Suprapubic skin (tissue), 4 donors: Measurements from ENCODE around the gene SOX12. TPM values are rescaled to one million over a fixed set of nuclear protein-coding genes. Genes with fewer than 3 reads are reported as not detected.

Source experiments
- DNase-seq, 2 donors: peaks; one replicate each; pipeline ENCODE4 v3.0.0-alpha.2; 2019; ENCODE audit warnings: low spot score in 2 of 2
- H3K27ac ChIP-seq: fragments of 200-600 bp; sonication (generic); one replicate; pipeline ENCODE4 v1.5.1; 2019
- H3K27me3 ChIP-seq: fragments of 200-600 bp; sonication (generic); one replicate; pipeline ENCODE4 v1.5.1; 2019
- H3K36me3 ChIP-seq: fragments of 200-600 bp; sonication (generic); one replicate; pipeline ENCODE4 v1.5.1; 2019
- H3K4me1 ChIP-seq: fragments of 200-600 bp; sonication (generic); one replicate; pipeline ENCODE4 v1.5.1; 2019
- H3K4me3 ChIP-seq: fragments of 200-600 bp; sonication (generic); one replicate; pipeline ENCODE4 v1.5.1; 2019; ENCODE audit warnings: mild to moderate bottlenecking
- H3K9me3 ChIP-seq: fragments of 200-600 bp; sonication (generic); one replicate; pipeline ENCODE4 v1.5.1; 2019
- CTCF ChIP-seq, 2 donors: fragments of 200-600 bp in 1 of 2; fragments of 450-650 bp in 1 of 2; sonication (generic) in 1 of 2; IDR thresholded peaks; one replicate each; pipeline ENCODE4 v1.5.1; 2016 to 2019; ENCODE audit warnings: antibody characterized with exemption in 2 of 2, mild to moderate bottlenecking in 1 of 2, moderate library complexity in 1 of 2
- EP300 ChIP-seq: sonication (generic); formaldehyde crosslinking; IDR thresholded peaks from one replicate; pipeline ENCODE4 v1.6.1; 2017; ENCODE audit warnings: antibody characterized with exemption
- POLR2A ChIP-seq, 2 donors: fragments of 450-650 bp; IDR thresholded peaks; one replicate each; pipeline ENCODE4 v1.6.1; 2017; ENCODE audit warnings: antibody characterized with exemption in 2 of 2, mild to moderate bottlenecking in 2 of 2, moderate library complexity in 2 of 2
- POLR2AphosphoS5 ChIP-seq, 3 donors: sonication (generic); formaldehyde crosslinking; IDR thresholded peaks; one replicate each; pipeline ENCODE4 v1.6.1; 2017; ENCODE audit warnings: antibody characterized with exemption in 3 of 3
- WGBS: methylation state at CpG from one replicate; pipeline ENCODE4 v1.1.5; 2018; 5-methylcytosine and 5-hydroxymethylcytosine counted together
- total RNA-seq, 4 donors: library from RNA; depleted of rRNA; stranded (reverse); fragments of >200 nt; gene quantifications; one replicate each; pipeline ENCODE4 v1.1.0, GENCODE V29; 2016

SOX12 gene
- total RNA-seq, 4 donors from 2014 or later: 5.4 to 6.5 (median 5.9) TPM

- 12% methylated on average over 6 of the region's 6 CpGs for WGBS
- DNase-seq: no peak
- Histone ChIP-seq H3K9me3 (no peaks in the 10 kb centered on the region), H3K27me3 (no peaks in the 10 kb centered on the region), H3K27ac (peak overlapping the region; percentile 68), H3K36me3 (no peaks in the 10 kb centered on the region), H3K4me3 (peak overlapping the region; percentile 44), H3K4me1 (peaks cover 22% of the 10 kb centered on the region)
- TF ChIP-seq CTCF (IDR thresholded peaks at IDR 0.05) (no peak), EP300 (no peak), POLR2A (IDR thresholded peaks at IDR 0.05) (no peak), POLR2AphosphoS5 (IDR thresholded peaks at IDR 0.05) (no peak)
Measured at GRCh38 chr20:309306-309840, 16.0 kb upstream of the SOX12 start.

GRCh38 chr20:309841-310644 lies 15.3 kb upstream of the SOX12 start:
- 5% methylated on average over 30 of the region's 31 CpGs for WGBS
- H3K27me3 ChIP-seq: no peaks in the 10 kb centered on the region
- peak; percentile 98 for DNase-seq
- peak overlapping the region; percentile 68 for H3K27ac ChIP-seq
- H3K36me3 ChIP-seq: no peaks in the 10 kb centered on the region
- peak overlapping the region; percentile 44 for H3K4me3 ChIP-seq
- peaks cover 22% of the 10 kb centered on the region for H3K4me1 ChIP-seq
- no peaks in the 10 kb centered on the region for H3K9me3 ChIP-seq
- TF ChIP-seq EP300 (no peak), CTCF (IDR thresholded peaks at IDR 0.05) (no peak), POLR2A (IDR thresholded peaks at IDR 0.05) (no peak), POLR2AphosphoS5 (IDR thresholded peaks at IDR 0.05) (no peak)

GRCh38 chr20:310645-311044 lies 14.7 kb upstream of the SOX12 start:
- TF ChIP-seq POLR2A (IDR thresholded peaks at IDR 0.05) (no peak), EP300 (no peak), CTCF (IDR thresholded peaks at IDR 0.05) (no peak), POLR2AphosphoS5 (IDR thresholded peaks at IDR 0.05) (no peak)
- Histone ChIP-seq H3K9me3 (no peaks in the 10 kb centered on the region), H3K4me3 (peak overlapping the region; percentile 44), H3K27ac (no peak overlapping the region), H3K36me3 (no peaks in the 10 kb centered on the region), H3K27me3 (no peaks in the 10 kb centered on the region), H3K4me1 (peaks cover 22% of the 10 kb centered on the region)
- 6% methylated on average over 7 of the region's 7 CpGs for WGBS
- DNase-seq: no peak

- no peaks in the 10 kb centered on the region for H3K27me3 ChIP-seq
- no peak overlapping the region for H3K4me3 ChIP-seq
- no peaks in the 10 kb centered on the region for H3K36me3 ChIP-seq
- H3K27ac ChIP-seq: no peak overlapping the region
- TF ChIP-seq POLR2A (IDR thresholded peaks at IDR 0.05) (no peak), EP300 (no peak), CTCF (IDR thresholded peaks at IDR 0.05) (no peak), POLR2AphosphoS5 (IDR thresholded peaks at IDR 0.05) (no peak)
- DNase-seq: no peak
- 72% methylated on average over 7 of the region's 7 CpGs for WGBS
- H3K4me1 ChIP-seq: peaks cover 22% of the 10 kb centered on the region
- H3K9me3 ChIP-seq: no peaks in the 10 kb centered on the region
Measured at GRCh38 chr20:311609-312008, 13.7 kb upstream of the SOX12 start.

GRCh38 chr20:312067-312466 lies 13.3 kb upstream of the SOX12 start:
- no peak overlapping the region for H3K27ac ChIP-seq
- TF ChIP-seq CTCF (IDR thresholded peaks at IDR 0.05) (no peak), POLR2AphosphoS5 (IDR thresholded peaks at IDR 0.05) (no peak), EP300 (no peak), POLR2A (IDR thresholded peaks at IDR 0.05) (no peak)
- H3K27me3 ChIP-seq: no peaks in the 10 kb centered on the region
- H3K9me3 ChIP-seq: no peaks in the 10 kb centered on the region
- WGBS: 53% methylated on average over 8 of the region's 8 CpGs
- no peak for DNase-seq
- H3K4me1 ChIP-seq: peaks cover 22% of the 10 kb centered on the region
- no peak overlapping the region for H3K4me3 ChIP-seq
- H3K36me3 ChIP-seq: no peaks in the 10 kb centered on the region
